ENCODE results near the gene HIVEP3. TPM values are rescaled to one million over a fixed set of nuclear protein-coding genes. Genes with fewer than 3 reads are reported as not detected.

HIVEP3 gene
- total RNA-seq, 4 donors from 2014 or later: 4.2 to 6.5 (median 4.7) TPM

DNA sequence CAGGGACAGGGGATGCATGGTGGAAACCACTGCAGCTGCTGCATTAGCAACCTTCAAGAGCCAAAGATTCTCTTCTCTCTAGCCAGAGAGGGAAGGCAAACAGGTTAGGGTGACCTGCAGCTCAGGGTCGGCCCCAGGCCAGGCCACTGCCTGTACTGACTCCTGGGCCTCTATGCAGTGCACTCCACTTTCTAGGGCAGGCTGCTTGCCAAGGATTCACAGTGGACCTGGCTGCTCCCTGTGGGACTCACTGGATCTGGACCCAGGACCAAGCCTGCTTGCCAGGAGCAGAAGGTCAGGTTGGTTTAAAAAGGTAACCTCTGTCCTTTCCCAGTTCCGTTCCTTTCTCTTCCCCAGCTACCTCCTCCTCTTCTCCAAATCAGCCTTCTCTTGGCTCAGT is 52.4 kb downstream of the HIVEP3 start:
- Histone ChIP-seq H3K36me3 (no peaks in the 10 kb centered on the region), H3K4me1 (peaks cover 0 to 5% (median 0%) of the 10 kb centered on the region in 4 donors), H3K9me3 (no peaks in the 10 kb centered on the region), H3K27me3 (no peaks in the 10 kb centered on the region), H3K27ac (no peak overlapping the region), H3K4me3 (no peak overlapping the region)
- no peak for DNase-seq (ENCODE audit: low spot score in 2 of 2)
- WGBS, 2 donors: 54 to 85% methylated on average over 2 of the region's 2 CpGs
- TF ChIP-seq EP300 (IDR thresholded peaks at IDR 0.05) (no peak), POLR2A (IDR thresholded peaks at IDR 0.05) (no peak)
- TF ChIP-seq, protein P1, sequence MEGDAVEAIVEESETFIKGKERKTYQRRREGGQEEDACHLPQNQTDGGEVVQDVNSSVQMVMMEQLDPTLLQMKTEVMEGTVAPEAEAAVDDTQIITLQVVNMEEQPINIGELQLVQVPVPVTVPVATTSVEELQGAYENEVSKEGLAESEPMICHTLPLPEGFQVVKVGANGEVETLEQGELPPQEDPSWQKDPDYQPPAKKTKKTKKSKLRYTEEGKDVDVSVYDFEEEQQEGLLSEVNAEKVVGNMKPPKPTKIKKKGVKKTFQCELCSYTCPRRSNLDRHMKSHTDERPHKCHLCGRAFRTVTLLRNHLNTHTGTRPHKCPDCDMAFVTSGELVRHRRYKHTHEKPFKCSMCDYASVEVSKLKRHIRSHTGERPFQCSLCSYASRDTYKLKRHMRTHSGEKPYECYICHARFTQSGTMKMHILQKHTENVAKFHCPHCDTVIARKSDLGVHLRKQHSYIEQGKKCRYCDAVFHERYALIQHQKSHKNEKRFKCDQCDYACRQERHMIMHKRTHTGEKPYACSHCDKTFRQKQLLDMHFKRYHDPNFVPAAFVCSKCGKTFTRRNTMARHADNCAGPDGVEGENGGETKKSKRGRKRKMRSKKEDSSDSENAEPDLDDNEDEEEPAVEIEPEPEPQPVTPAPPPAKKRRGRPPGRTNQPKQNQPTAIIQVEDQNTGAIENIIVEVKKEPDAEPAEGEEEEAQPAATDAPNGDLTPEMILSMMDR (IDR thresholded peaks at IDR 0.05): no peak

DNA sequence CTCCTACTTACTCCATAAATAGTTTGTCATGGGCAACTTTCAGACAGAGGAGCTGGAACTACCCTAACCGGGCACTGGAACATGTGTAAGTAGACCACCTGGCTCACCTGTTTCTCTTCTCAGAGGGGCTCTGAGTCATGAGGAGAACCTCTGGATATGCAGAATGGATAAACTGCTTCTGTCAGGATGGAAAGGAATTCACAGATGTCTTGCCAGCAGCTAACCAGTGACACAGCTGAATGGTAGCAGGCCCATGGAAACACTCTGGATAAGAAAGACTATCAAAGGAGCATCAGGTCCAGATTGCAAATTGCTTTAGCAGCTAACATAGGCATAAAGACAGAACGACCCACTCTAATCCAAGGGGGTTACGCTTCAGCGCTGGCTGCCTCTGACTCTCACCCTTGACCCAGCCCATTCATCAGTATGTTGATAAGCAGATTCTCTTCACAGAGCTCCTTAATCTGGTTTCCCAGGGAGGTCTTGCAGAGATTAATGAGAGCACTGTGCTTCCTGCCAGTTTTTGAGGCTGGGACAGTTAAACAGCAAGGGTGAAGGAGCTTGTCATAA is 54.2 kb downstream of the HIVEP3 start:
- DNase-seq (ENCODE audit: low spot score in 2 of 2): no peak
- WGBS, 2 donors: 67 to 71% methylated on average over 4 of the region's 4 CpGs
- Histone ChIP-seq H3K27me3 (no peaks in the 10 kb centered on the region), H3K27ac (no peak overlapping the region), H3K9me3 (no peaks in the 10 kb centered on the region), H3K36me3 (no peaks in the 10 kb centered on the region), H3K4me1 (peaks cover 0 to 5% (median 0%) of the 10 kb centered on the region in 4 donors), H3K4me3 (no peak overlapping the region)
- TF ChIP-seq POLR2A (IDR thresholded peaks at IDR 0.05): no peak
- TF ChIP-seq EP300 (IDR thresholded peaks at IDR 0.05): no peak
- TF ChIP-seq, protein P1 (IDR thresholded peaks at IDR 0.05): no peak

DNA sequence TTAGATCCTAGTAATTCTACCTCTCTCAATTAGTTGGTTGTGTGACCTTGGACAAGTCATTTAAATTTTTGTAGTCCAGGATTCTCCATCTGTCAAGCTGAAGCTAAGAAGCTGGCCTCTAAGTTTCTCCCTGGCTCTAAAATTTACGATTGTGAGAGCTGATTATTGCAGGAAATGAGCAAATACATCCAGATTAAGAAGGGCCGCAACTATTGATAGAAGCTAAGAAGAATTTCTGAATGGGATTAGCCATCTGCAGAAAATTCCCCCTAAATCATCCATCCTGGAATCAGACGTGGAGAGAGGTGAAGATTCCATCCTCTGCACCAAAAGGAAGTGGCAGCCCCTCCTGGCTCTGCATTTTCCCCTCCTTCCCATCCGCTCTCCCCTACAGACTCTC is 55.0 kb downstream of the HIVEP3 start:
- DNase-seq (ENCODE audit: low spot score in 2 of 2): no peak
- 94 to 96% methylated on average over 4 of the region's 4 CpGs for WGBS, 2 donors
- Histone ChIP-seq H3K9me3 (no peaks in the 10 kb centered on the region), H3K36me3 (no peaks in the 10 kb centered on the region), H3K27me3 (no peaks in the 10 kb centered on the region), H3K4me1 (peaks cover 0 to 5% (median 0%) of the 10 kb centered on the region in 4 donors), H3K4me3 (no peak overlapping the region), H3K27ac (no peak overlapping the region)
- no peak for TF ChIP-seq POLR2A (IDR thresholded peaks at IDR 0.05)
- TF ChIP-seq, protein P1 (IDR thresholded peaks at IDR 0.05): no peak
- no peak for TF ChIP-seq EP300 (IDR thresholded peaks at IDR 0.05)

GRCh38 chr1:41862384-41863221 is 56.1 kb downstream of the HIVEP3 start:
- 66 to 77% methylated on average over 7 of the region's 7 CpGs for WGBS, 2 donors
- H3K27me3 ChIP-seq: no peaks in the 10 kb centered on the region

More at GRCh38 chr1:41862384-41863221, 56.1 kb downstream of the HIVEP3 start:
- no peaks in the 10 kb centered on the region for H3K36me3 ChIP-seq
- no peak for DNase-seq (ENCODE audit: low spot score in 2 of 2)
- H3K4me1 ChIP-seq: peaks cover 0 to 7% (median 0%) of the 10 kb centered on the region in 4 donors
- H3K27ac ChIP-seq: no peak overlapping the region
- H3K4me3 ChIP-seq: no peak overlapping the region
- H3K9me3 ChIP-seq: no peaks in the 10 kb centered on the region
- TF ChIP-seq POLR2A (IDR thresholded peaks at IDR 0.05) (no peak), EP300 (IDR thresholded peaks at IDR 0.05) (no peak)
- TF ChIP-seq, protein P1 (IDR thresholded peaks at IDR 0.05): no peak

Measured in tibial nerve (tissue), 4 donors.